A673 (cell line): ENCODE measurements around the gene KPTN. TPM values are rescaled to one million over a fixed set of nuclear protein-coding genes. Genes with fewer than 3 reads are reported as not detected.

ENCODE experiments used
- BruUV-seq: library from RNA; stranded (reverse); fragments of 400-500 nt; replicated peaks from 2 replicates; lab custom pipeline; 2021; lab: Mats Ljungman, UMichigan
- CTCF ChIA-PET: fragments of 300-600 bp; sonication (Branson Sonifier 250); formaldehyde crosslinking; loops from one replicate; lab custom pipeline; 2022; ENCODE audit warnings: antibody characterized with exemption; lab: Charles Lee
- POLR2A ChIA-PET: fragments of 300-600 bp; sonication (Branson Sonifier 250); formaldehyde crosslinking; loops from one replicate; lab custom pipeline; 2022; ENCODE audit warnings: antibody characterized with exemption; ENCODE audit not compliant: low non-redundant PET; lab: Charles Lee
- DNase-seq: peaks from one replicate; pipeline ENCODE4 v3.0.0-alpha.2; 2015; ENCODE audit warnings: low spot score
- H3K27ac ChIP-seq: fragments of 200-600 bp; sonication (generic); 2 replicates; pipeline ENCODE4 v1.5.1; 2016; ENCODE audit warnings: mixed run types, low read depth, mild to moderate bottlenecking, mixed read lengths, antibody characterized with exemption, low read length; ENCODE audit not compliant: poor library complexity, severe bottlenecking
- H3K27me3 ChIP-seq: fragments of 200-600 bp; sonication (generic); replicated peaks from 2 replicates; pipeline ENCODE4 v1.6.1; 2017; ENCODE audit warnings: mixed run types, low read depth, mild to moderate bottlenecking, mixed read lengths, antibody characterized with exemption, low read length; ENCODE audit not compliant: insufficient read depth, poor library complexity
- H3K36me3 ChIP-seq: fragments of 200-600 bp; sonication (generic); 2 replicates; pipeline ENCODE4 v1.6.1; 2016; ENCODE audit warnings: mixed run types, mild to moderate bottlenecking, mixed read lengths, antibody characterized with exemption, low read length; ENCODE audit not compliant: insufficient read depth, poor library complexity, severe bottlenecking
- H3K4me1 ChIP-seq: fragments of 200-600 bp; sonication (generic); 2 replicates; pipeline ENCODE4 v1.6.1; 2017; ENCODE audit warnings: mixed run types, mild to moderate bottlenecking, mixed read lengths, antibody characterized with exemption, low read length; ENCODE audit not compliant: insufficient read depth, poor library complexity, severe bottlenecking
- H3K4me3 ChIP-seq: fragments of 200-600 bp; sonication (generic); 2 replicates; pipeline ENCODE4 v1.5.1; 2016; ENCODE audit warnings: low read depth, mixed run types, mild to moderate bottlenecking, mixed read lengths, low read length; ENCODE audit not compliant: poor library complexity, severe bottlenecking
- H3K9me3 ChIP-seq: fragments of 200-600 bp; sonication (generic); 2 replicates; pipeline ENCODE4 v1.6.1; 2016; ENCODE audit warnings: mixed run types, low read depth, mild to moderate bottlenecking, mixed read lengths, antibody characterized with exemption, low read length; ENCODE audit not compliant: poor library complexity, severe bottlenecking
- CTCF ChIP-seq: fragments of 300-800, 200-600 bp; sonication (generic); conservative IDR thresholded peaks from 2 replicates; pipeline ENCODE4 v1.5.1; 2017; ENCODE audit warnings: low read depth, mild to moderate bottlenecking, antibody characterized with exemption, low read length, moderate library complexity, mixed read lengths
- EZH2 ChIP-seq: fragments of 200-600 bp; sonication (generic); IDR thresholded peaks from 2 replicates; pipeline ENCODE4 v1.6.1; 2017; ENCODE audit warnings: borderline replicate concordance, low read depth, mild to moderate bottlenecking, mixed read lengths, antibody characterized with exemption, low read length; ENCODE audit not compliant: poor library complexity, severe bottlenecking
- intact Hi-C: fragments of 100-400 bp; cut with micrococcal nuclease; formaldehyde crosslinking; loops from one replicate; pipeline ENCODE4 v1.10.0; 2022; ENCODE audit not compliant: unreplicated experiment
- total RNA-seq: library from RNA; stranded (reverse); gene quantifications from 2 replicates; pipeline ENCODE4 v1.2.3, GENCODE V29; 2021

Gene KPTN
- total RNA-seq, 1 experiment from 2014 or later = 18.9 TPM

GRCh38 chr19:47490847-47491246 is 6.8 kb upstream of the KPTN start:
- Histone ChIP-seq H3K4me3 (no peak overlapping the region), H3K36me3 (no peaks in the 10 kb centered on the region), H3K27ac (no peak overlapping the region), H3K9me3 (no peaks in the 10 kb centered on the region), H3K4me1 (no peaks in the 10 kb centered on the region), H3K27me3 (no peaks in the 10 kb centered on the region)
- DNase-seq = no peak
- POLR2A ChIA-PET = no interaction called here
- TF ChIP-seq EZH2 = no peak
- no peak for TF ChIP-seq CTCF
- CTCF ChIA-PET = no interaction called here
- no TSS peak for BruUV-seq
- intact Hi-C loops = no loop called here

GRCh38 chr19:47490031-47490430 is 6.0 kb upstream of the KPTN start:
- Histone ChIP-seq H3K4me1 (no peaks in the 10 kb centered on the region), H3K9me3 (no peaks in the 10 kb centered on the region), H3K4me3 (no peak overlapping the region), H3K36me3 (no peaks in the 10 kb centered on the region), H3K27me3 (no peaks in the 10 kb centered on the region), H3K27ac (no peak overlapping the region)
- ChIA-PET CTCF (no interaction called here), POLR2A (no interaction called here)
- BruUV-seq = no TSS peak
- no peak for DNase-seq
- intact Hi-C loops = no loop called here
- TF ChIP-seq CTCF (no peak), EZH2 (no peak)

GRCh38 chr19:47489072-47489914 is 5.3 kb upstream of the KPTN start:
- no peak for DNase-seq
- intact Hi-C loops = no loop called here
- Histone ChIP-seq H3K36me3 (no peaks in the 10 kb centered on the region), H3K27me3 (no peaks in the 10 kb centered on the region), H3K4me3 (no peak overlapping the region), H3K27ac (no peak overlapping the region), H3K4me1 (no peaks in the 10 kb centered on the region), H3K9me3 (no peaks in the 10 kb centered on the region)
- no TSS peak for BruUV-seq
- no peak for TF ChIP-seq EZH2
- TF ChIP-seq CTCF = no peak
- CTCF ChIA-PET = no interaction called here
- POLR2A ChIA-PET = no interaction called here
